HFF-Myc (cell line): ENCODE results near the gene RAB22A.

ENCODE experiments used
- DNase-seq: peaks from one replicate; pipeline ENCODE4 v3.0.0-alpha.2; 2011; ENCODE audit warnings: low read depth; ENCODE audit errors: extremely low read depth
- H3K4me3 ChIP-seq: replicated peaks from 2 replicates; pipeline ENCODE4 v1.5.1; 2011; ENCODE audit warnings: low read depth, mild to moderate bottlenecking, control low read depth, low read length
- CTCF ChIP-seq: IDR thresholded peaks from 2 replicates; pipeline ENCODE4 v1.5.1; 2012; ENCODE audit warnings: mild to moderate bottlenecking, low read depth, low read length, control low read depth; ENCODE audit errors: missing control alignments

Gene RAB22A

GRCh38 chr20:58416057-58416456, 106.5 kb downstream of the RAB22A start:
- DNase-seq, result no peak
- H3K4me3 ChIP-seq, result no peak overlapping the region
- TF ChIP-seq CTCF, result no peak

DNA sequence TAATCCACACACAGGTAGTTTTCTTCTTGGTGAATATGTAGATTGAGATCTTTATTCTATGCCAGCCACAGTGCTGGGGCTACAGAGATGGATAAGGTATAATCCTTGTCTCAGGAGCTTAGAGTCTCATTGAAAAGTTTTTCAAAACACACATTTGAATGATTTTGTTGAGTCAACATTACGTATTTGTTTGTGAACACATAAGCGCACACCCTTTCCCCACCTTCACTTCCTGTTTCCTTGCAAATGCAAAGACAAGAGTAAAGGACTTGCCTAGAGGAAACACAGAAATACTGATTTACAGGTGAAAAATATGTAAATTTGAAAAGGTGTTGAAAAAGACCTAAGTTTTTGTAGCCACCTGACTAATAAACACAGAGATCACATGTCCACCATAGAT, 107.3 kb downstream of the RAB22A start:
- DNase-seq, result no peak
- no peak for TF ChIP-seq CTCF
- no peak overlapping the region for H3K4me3 ChIP-seq
